Activated naive CD4-positive, alpha-beta T cell treated with Interleukin-2 at 50 U/mL for 16 hours (primary cell): ENCODE measurements around the gene CCDC57.
"Not testable (repeated sequence)": the region's sequence is repeated elsewhere in the genome, so short reads cannot be mapped to it uniquely, and the experiment has no call there.

Source experiments
- DNase-seq: peaks from one replicate; pipeline ENCODE4 v3.0.0-alpha.2; 2020

Gene CCDC57, protein sequence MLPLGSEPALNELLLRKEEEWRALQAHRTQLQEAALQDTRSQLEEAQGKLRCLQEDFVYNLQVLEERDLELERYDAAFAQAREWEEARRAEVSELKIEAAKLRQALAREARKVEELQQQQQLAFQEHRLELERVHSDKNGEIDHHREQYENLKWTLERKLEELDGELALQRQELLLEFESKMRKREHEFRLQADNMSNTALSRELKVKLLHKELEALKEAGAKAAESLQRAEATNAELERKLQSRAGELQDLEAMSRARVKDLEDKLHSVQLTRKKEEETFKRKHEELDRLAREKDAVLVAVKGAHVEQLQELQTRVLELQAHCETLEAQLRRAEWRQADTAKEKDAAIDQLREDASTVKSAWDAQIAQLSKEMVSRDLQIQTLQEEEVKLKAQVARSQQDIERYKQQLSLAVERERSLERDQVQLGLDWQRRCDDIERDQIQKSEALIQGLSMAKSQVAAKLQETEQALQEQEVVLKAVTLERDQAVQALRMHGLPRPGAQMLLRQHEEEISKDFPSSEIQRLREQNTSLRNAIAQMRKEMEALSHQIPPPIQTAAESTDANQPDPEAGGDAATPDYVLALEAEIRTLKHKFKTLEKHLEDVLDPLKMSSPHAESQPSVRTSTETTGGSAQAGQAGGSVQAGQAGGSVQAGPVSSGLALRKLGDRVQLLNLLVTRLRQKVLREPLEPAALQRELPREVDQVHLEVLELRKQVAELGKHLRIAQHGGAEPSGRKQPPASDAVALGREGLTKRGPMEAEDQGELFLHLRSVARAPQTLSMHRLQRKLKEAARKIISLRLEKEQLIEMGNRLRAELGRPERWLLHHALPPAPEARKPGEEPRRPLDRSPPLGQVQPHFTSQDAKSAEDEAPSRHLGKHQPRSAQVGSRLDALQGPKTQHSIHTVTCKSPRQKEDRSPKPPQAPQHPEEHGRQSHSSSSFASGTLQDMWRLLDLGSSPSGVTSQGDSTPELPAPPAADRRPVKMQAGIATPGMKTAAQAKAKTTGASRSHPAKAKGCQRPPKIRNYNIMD

DNA sequence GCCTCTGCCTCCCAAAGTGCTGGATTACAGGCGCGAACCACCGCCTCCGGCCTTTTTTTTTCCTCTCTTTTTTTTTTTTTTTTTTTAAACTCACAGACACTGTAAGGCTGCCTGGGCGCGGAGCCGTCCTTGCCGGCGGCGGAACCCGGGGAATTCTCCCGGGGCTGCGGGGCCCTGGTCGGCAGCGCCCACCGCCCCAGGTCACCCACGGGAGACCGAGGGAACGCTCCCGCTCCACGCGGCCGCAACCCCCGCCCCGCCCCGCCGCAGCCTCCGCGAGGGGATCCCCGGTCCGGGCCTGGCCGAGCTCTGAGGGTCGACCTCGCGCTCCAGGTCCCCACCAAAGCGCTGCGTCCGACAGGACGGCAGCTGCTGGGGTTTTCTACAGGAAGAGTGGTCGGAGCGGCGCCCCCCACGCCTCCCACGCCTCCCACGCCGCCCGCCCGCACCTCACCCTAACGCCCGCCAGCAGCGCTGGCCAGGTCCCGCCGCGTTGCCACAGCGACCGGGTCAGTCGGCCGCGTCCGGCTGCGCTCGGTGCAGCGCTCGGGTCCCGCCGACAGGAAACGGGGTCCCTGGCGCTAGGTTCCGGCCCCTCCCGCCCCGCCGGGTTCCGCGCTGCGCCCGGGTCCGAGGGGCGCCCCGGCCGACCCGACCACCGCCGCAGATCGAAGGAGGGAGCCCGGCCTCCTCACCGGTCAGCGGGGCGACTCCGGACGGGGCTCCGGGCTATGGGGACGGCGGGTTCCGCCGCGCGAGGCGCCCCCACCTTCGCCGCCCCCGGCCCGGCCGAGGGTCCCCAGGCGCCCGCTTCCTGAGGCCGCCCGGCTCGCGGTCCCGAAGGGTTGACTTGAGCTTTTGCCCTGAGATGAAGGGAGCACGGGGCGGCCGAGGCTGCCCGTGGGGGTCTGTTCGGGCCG is at the start of gene CCDC57:
Gene CCDC57, minus strand, starts transcription at position 512 of the 920 bp plus-strand sequence. CDS start 10,898 bp downstream, outside the sequence.
- peak; percentile 74 for DNase-seq

DNA sequence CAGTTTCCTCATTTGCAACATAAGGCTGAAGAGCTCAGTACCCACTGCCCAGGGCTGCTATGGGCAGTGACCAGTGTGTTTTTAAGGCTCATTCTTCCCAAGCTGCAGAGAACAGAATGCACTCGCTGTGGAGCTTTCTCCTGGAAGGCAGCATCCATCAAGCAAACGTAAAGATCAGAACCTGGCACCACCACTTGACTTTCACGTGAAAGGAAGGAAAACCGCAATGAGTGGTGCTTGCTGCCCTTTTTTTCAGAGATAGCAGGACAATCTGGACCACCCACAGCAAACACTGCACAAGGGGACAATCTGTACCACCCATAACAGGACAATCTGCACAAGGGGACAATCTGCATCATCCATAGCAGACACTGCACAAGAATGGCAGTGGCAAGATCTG is 49.7 kb upstream of the CCDC57 start:
- no peak for DNase-seq

DNA sequence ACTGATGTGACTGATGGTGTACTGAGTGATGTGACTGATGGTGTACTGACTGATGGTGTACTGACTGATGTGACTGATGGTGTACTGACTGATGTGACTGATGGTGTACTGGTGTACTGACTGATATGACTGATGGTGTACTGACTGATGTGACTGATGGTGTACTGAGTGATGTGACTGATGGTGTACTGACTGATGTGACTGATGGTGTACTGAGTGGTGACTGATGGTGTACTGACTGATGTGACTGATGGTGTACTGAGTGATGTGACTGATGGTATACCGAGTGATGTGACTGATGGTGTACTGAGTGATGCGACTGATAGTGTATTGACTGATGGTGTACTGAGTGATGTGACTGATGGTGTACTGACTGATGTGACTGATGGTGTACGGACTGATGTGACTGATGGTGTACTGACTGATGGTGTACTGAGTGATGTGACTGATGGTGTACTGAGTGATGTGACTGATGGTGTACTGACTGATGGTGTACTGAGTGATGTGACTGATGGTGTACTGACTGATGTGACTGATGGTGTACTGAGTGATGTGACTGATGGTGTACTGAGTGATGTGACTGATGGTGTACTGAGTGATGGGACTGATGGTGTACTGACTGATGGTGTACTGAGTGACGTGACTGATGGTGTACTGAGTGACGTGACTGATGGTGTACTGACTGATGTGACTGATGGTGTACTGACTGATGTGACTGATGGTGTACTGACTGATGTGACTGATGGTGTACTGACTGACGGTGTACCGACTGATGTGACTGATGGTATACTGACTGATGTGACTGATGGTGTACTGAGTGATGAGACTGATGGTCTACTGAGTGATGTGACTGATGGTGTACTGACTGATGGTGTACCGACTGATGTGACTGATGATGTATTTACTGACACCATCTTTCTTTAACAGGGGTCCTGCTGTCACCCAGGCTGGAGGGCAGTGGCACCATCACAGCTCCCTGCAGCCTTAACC is 47.6 kb upstream of the CCDC57 start:
- not testable (repeated sequence) for DNase-seq

DNA sequence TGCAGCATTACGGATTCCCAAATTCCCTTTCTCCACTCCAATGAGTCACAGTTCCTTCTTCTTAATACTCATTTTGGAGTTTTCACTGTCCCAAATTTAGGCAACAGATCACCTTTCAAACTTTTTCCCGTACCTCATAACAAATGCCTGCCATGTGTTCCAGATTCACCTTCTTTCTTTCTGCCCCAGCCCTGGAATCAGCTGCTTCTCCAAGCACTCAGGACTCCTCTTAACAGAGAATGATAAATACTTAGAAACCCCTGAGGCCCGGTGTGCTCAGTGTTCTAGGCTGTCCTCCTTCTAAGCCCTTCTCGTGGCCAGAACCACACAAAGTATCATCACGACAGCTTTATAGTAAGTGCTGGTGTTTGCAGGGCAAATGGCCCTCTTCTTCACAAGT is 45.9 kb upstream of the CCDC57 start:
- DNase-seq = no peak

DNA sequence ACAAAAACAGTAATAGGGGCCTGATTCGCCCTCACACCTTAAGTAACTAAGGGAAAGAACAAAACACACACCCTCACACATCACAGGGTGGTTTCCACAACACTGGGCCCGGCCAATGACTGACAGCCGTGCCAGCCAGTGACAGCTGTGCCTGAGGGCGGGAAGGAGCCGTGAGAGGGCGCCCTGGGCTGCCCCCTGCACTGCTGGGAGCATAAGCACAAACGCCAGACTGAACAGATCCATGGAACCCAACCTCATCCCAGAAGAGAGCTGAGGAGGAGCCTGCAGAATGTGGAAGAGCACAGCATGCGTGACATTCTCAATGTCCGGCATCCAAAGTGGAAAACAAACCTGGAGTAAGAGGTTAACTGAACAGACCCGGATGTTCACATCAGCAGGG is 44.8 kb upstream of the CCDC57 start:
- DNase-seq = peak; percentile 71

DNA sequence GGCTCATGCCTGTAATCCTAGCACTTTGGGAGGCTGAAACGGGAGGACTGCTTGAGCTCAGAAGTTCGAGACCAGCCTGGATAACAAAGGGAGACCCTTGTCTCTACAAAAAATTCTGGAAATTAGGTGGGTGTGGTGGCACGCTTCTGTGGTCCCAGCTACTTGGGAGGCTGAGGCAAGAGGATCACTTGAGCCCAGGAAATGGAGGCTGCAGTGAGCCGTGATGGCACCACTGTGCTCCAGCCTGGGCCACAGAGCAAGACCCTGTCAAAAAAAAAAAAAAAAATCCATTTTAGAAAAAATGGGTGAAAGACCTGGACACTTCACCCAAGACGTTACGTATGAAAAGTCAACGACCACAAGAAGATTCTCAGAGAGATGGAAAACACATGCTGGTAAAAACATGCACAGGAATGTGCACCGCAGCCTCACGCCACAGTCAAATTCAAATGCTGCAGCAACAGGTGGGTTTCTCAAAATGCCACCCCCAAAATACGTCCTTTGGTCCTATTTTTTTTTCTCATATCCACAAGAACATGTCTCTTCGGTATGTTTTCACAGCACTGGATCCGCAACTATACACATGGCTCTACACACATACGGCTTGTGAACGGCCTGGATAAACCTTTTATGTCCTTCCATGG is 43.7 kb upstream of the CCDC57 start:
- no peak for DNase-seq

DNA sequence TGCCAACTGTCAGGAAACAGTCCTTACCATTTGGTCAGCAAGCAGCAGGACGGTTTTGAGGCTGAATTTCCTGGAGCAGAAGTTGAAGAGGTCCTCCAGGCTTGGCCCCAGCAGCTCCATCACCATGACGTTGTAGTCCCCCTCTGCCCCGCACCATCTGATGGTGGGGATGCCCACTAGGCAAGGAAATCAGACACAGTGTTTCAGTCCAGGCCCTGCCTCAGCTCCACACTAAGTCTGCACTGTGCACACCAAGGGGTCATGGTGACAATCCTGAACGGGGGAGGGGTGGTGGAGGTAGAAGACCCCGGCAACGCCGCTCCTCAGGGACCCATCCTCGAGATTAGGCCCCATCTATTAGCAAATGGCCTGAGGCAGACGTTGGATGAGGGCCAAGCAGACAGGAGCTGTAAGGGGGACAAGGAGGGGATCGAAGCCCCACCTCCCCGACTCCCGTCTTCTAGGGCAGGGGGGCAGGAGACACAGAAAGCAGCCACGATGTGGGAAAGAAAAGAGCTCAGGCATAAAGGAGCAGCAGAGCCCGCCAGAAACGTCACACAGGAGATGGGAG is 42.8 kb upstream of the CCDC57 start:
- DNase-seq = no peak

DNA sequence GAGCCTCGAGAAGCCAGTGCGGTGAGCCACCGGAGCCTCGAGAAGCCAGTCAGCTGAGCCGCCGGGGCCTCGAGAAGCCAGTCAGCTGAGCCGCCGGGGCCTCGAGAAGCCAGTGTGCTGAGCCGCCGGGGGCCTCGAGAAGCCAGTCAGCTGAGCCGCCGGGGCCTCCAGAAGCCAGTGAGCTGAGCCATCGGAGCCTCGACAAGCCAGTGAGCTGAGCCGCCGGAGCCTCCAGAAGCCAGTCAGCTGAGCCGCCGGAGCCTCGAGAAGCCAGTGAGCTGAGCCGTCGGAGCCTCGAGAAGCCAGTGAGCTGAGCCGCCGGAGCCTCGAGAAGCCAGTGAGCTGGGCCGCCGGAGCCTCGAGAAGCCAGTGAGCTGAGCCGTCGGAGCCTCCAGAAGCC is 42.1 kb upstream of the CCDC57 start:
- not testable (repeated sequence) for DNase-seq

DNA sequence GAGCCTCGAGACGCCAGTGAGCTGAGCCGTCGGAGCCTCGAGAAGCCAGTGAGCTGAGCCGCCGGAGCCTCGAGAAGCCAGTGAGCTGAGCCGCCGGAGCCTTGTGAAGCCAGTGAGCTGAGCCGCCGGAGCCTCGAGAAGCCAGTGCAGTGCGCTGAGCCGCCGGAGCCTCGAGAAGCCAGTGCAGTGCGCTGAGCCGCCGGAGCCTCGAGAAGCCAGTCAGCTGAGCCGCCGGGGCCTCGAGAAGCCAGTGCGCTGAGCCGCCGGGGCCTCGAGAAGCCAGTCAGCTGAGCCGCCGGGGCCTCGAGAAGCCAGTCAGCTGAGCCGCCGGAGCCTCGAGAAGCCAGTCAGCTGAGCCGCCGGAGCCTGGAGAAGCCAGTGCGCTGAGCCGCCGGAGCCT is 41.5 kb upstream of the CCDC57 start:
- not testable (repeated sequence) for DNase-seq

DNA sequence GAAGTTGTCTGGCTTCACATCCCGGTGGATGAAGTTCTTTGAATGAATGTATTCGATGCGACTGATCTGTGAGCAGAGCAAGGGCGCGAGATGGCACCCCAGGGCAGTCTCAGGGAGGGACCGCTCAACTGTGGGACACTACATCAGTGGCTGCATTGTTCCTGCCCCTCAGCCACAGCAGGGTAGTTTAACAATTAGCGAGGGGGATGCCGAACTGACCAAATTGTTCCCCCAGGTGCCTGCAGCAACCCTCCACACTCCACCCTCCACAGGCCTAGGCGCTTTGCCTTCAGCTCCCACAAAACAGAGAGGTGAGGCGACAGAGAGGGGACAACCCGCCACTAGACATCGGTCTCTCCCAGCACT is 40.5 kb upstream of the CCDC57 start:
- no peak for DNase-seq

DNA sequence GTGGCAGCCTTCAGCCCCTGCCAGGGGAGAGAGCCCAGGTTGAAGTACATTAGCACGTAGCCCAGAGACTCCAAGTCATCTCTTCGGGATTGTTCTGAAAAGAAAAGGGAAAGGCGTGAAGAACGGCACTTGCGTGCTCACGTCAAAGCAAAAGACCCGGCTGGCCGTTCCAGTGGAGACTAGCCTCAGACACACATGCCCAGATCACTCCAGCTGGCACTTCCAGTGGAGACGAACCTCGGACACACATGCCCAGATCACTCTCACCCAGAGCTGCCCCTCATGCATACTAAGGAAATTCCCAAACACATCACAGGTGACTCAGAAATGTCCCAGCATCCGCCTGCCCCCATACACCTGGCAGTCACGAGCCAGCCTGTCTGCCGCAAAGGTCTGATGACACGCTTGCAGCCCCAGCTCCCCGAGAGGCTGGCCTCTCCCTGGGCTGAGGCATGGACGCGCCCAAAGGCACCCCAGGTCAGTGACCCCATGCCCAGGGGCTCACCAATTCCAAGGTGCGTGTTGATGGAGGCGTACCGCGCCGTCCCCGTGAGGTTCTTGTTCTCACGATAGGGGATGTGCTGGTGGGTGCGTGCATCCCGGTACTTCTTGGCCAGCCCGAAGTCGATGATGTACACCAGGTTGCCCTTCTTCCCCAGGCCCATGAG is 40.0 kb upstream of the CCDC57 start:
- no peak for DNase-seq

DNA sequence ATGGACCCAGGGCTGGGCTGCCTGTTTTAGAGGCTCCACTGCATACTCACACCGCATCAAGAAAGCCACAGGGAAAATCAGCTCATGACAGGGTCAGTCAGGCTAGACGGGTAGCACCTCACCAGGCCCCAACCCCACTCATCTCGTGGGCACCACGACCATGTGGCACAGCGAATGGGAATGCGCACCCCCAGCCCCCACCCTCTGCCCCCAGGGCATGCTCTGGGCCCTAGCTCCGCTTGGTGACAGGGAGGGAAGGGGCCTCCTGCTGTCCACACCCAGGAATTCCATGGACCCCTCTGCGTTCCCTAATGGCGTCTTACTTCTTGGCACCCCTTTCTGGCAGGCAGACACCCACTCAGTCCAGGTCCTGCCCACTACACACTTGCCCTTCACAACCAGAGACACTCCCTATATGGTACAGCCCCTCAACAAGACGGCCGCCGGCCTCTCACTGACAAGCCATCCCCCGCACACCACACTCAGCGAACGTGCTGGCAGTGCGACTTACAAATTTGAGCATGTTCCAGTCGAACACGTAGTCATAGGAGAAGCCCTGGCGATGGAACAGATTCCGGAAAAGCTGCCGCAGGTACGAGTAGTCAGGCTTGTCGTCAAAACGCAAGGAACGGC is 38.3 kb upstream of the CCDC57 start:
- no peak for DNase-seq

DNA sequence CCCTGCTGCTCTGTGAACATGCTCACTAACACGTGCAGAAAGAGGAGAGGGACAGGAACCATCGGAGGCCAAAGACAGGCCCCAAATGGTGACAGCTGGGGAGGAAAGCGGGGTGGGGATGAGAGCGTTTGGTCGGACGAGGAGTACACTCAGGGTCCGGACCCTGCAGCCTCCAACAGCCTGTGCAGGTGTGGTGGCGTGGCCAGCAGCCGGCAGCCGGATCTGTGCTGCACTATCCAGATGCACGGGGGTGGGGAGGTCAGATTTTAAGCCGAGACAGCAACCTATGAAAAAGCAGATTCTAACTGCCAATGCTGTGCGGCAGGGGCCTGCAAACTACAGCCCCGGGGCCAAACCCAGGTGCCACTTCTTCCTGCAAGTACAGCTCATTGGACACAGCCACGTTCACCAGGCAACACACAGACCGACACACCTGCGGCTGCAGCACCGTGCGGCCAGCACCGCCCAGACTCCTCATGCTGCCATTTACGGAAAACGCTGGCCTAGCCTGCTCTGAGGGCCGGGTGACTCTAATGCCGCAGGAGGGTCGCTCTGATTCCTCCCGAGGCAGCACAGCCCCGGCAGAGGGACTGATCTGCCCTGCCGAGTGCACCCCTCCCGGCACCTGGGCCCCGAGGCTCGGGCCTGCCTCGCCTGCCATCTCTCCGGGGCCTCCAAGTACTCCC is 37.4 kb upstream of the CCDC57 start:
- DNase-seq = no peak

DNA sequence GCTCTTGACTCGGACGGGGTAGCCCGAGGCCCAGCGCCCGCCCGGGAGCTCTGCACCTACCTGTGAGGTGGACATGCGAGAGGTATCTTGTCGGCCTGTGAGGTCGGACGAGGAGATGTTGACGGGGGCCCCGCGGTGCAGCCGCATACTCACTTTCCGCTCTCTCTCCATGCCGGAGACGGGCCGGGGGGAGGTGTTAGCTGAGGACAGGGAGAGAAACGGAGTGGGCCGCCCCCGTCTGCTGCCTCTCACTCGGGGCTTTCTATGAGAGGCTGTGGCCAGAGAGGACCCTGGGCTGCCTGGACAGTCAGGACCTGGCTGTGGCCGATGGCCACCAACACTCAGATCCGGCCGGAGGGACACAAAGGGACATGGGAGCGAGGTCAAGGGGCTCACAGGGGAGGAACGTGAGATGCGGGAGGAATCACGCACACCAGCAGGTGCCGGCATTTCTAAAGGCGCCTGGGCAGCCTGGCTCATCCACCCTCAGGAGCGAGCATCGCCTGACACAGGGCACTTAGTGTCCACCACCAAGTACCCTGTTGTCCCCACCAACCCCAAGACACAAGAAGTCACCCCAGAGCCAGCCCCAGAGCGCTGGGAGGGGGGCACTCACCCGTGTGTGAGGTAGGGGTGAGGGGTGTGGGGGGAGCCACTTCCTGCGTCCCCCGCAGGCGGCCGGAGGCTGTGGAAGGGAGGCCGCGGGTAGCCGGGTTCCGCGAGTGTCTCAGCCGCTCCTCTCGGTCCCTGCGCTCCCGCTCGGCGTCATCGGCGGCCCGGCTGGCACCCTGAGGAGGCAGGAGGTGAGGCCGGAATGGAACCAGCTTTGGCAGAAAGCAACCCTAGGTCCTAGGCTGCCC is 36.4 kb upstream of the CCDC57 start:
- no peak for DNase-seq

DNA sequence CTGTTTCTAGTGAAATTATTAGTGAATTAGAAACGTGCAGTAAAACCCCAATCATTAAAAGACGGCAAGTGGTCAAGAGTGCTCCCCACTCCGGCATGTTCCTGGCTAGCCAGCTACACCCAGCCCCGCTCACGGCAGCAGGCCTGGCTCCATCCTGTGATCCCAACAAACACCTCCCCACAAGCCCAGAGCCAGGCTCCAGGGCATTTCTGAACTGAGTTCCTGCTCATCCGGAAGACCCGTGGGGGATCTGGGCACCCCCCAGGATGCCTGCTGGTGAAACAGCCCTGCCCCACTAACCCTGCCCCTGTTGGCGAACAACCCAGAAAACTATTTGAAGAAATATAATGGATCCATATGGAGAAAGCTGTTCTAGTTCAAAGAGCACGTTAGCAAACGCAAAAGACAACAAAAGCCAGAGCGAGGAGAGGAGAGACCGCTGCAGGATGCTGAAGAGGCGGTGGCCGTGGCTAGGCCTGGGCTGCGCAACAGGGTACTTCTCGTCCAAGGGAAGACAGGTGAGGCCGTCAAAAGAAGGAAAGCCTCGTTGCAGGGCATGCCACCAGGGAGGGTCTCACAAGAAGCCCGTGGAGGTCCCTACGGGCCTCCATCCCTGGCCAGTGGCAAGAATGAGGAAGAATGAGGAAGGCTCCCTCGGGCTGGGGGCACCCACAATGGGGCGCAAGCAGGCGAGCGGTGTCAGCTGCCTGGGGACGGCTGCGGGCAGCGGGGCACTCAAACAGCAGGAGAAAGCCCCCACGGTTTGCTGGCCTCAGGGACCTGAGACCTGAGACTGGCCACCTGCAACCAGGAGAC is 35.4 kb upstream of the CCDC57 start:
- DNase-seq = no peak

DNA sequence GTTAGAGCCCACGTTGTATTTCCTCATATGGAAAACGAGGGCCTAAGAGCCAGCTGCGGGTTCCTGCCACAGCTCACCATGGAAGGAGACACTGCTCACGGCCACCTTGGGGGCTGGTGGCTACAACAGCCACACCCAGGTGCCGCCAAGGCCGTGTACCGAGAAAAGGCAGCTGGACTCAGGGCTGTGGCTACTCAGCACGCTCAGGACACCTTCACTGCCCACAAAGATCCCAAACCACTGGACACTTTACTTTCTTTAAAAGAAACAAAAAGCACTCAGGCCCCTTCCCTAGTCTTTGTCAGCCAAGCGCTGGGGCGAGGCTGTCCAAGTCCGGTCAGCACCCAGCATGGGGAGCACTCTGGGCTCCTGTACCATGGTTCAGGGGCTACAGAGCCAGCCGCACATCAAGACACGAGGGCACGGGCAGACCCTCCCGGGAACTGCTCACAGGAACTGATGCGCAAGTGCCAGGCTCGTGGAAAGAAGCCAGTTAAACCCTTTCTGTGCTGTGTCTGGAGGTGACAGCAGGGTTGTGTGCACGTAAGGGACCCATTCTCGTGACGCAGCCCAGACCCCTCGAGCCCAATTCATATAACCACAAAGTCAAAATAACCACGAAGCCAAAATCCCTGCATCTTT is 34.7 kb upstream of the CCDC57 start:
- DNase-seq = no peak
